Left lobe of liver (tissue), 2 donors: Measurements from ENCODE around the gene CCDC138. TPM values are rescaled to one million over a fixed set of nuclear protein-coding genes. Genes with fewer than 3 reads are reported as not detected.

Experiments
- ATAC-seq: fragments of 200-7000 bp; cut with Tn5 transposase; one replicate; pipeline ENCODE4 v1.9.1; 2020; ENCODE audit warnings: mild to moderate bottlenecking, moderate library complexity
- DNase-seq: peaks from one replicate; pipeline ENCODE4 v3.0.0-alpha.2; 2020; ENCODE audit warnings: low spot score
- total RNA-seq: library from RNA; stranded (reverse); gene quantifications from one replicate; pipeline ENCODE4 v1.2.1, GENCODE V29; 2021
- donor health status: DM: no; HTN: no; CAD: no; lungs with moderate emphysema.
- donor health status: DM: no; HTN: yes; CAD: no.

Gene CCDC138
- total RNA-seq, 1 donor from 2014 or later: 3.1 TPM

DNA sequence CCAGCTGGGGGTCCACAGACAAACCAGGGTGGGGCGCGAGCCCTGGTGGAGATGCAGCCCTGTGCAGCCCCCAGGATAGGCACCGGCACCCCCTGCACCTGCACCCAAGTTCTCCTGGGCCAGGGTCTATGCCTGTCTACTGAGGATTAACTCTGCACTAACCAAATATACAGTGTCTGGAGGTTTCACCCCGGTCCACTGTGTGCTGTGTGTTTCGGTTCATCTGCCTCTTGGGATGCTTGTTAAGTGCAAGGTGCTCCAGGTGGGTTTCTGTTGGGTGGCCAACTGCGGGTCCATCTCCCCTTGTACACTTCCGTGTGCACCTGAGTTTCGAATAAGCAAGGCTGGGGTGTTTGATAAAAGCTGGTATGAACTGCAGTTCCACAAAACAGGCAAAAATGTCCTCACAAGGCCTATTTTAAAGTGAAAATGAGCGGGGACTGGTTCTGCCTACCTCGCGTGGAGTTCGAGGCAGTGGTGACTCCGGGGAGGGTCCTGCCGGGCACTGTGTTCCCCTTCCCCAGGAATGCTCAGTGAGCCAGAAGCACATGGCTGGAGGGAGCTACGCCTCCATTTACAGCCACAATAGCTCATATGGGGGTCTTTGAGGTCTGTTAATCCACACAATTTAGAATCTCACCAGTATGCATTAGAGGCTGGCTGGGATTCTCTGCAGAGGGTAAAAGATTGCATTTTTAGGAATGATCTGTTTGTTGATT lies 131.7 kb downstream of the CCDC138 start:
- no peak for DNase-seq
- no peak for ATAC-seq

- no peak for DNase-seq
- no peak for ATAC-seq
Observed at GRCh38 chr2:108918941-108919341, 132.4 kb downstream of the CCDC138 start.

- DNase-seq (no peak), ATAC-seq (no peak)
Observed at GRCh38 chr2:108919571-108920373, 133.2 kb downstream of the CCDC138 start.

DNA sequence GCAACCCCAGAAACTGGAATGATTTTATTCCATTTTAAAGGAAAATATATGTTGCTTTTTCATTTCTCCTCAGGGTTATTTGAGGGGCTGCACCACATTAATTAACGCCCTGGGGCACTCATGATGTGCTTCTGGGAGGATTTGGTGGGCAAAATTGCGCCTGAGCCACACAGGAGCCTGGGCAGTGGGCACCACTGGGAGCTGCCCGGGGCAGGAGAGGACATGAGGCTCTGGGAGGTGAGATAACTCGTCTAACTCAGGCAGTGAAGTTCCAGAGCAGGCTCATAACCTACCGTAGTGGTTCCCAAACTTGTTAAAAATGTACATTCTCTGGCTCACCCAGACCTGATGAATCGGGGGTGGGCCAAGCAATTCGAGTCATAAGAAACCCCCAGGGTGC lies 134.1 kb downstream of the CCDC138 start:
- no peak for ATAC-seq
- no peak for DNase-seq

DNA sequence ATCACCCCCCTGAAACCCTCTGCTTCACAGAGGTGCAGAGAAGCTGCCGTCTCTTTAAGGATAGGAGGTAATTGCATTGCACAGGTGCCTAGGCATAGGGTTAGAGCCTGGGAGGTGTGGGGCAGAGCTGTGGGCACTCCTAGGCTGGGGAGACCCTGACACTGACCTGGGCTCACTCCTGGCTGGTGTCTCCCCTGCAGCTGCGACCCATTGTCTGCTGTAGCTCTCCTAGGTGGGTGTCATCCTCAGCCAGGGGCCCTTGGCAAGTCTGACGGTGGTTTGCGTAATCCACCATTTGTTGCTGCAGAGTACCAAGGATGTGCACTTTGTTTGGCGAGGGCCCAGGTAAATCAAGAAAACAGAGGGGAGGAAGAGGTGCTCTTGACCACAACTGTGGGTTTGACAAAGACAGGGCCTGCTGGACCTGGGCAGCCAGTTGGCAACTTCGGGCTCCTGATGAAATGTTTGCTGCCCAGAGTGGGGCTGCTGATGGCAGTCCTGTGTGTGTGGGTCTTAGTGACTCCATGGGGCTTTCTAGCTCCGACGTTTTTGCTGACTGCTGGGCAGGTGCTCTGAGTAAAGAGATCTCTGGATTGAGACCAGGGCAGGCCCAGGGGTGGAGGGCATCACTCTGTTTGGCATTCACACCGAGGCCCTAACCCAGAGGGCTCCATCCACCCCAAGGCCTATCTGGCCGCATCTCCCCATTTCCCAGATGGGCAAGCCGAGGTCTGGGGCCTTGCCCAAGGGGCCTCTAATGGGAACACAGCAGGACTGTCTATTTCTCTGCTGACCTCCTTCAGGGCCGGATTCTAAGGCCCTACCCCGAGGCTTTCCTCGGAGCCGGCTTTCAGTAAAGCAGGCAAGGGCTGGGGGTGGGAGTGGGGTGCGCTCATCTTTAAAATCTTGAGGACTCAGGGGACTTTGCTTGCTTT lies 134.8 kb downstream of the CCDC138 start:
- DNase-seq (no peak), ATAC-seq (no peak)

- ATAC-seq (no peak), DNase-seq (no peak)
Observed at GRCh38 chr2:108922141-108922915, 135.8 kb downstream of the CCDC138 start.

GRCh38 chr2:108923019-108923700 lies 136.6 kb downstream of the CCDC138 start:
- no peak for DNase-seq
- no peak for ATAC-seq

DNA sequence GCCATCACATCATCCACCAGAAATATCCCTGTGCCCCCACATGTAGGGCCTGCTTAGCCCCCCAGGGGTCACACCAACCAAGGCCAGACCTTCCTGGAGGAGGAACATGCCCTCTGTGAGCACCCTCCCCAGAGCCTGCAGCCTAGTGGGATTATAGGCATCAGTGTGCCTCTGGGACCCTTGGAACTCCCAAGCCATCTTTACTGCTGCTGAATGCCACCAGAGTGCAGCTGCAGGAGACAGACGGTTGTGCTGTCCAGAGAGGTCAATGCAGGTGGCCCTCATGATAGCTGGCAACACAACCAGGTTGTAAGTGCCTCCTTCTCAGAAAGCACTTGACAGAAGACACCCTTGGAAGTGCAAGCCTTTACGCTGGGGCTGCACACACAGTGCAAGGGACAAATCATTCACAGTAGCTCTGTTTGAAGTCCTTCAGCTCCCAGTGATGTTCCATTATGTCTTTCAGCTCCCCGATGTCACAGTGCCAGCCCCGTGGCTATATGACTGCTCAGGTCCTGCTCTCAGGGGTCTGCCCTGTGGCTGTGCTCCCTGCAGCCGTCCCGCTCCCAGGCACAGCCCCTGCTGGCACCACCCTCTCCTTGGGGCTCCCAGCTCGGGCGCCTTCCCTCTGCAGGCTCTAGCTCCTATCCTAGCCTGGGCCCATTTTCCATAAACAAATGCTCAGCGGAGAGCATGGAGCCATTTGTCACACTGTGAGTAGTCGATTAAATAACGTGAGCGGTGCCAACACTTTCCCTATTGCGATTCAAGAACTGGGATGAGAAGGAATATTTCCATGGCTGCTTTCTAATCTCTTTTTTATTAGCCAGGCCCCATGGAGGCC lies 137.4 kb downstream of the CCDC138 start:
- ATAC-seq (no peak), DNase-seq (no peak)

DNA sequence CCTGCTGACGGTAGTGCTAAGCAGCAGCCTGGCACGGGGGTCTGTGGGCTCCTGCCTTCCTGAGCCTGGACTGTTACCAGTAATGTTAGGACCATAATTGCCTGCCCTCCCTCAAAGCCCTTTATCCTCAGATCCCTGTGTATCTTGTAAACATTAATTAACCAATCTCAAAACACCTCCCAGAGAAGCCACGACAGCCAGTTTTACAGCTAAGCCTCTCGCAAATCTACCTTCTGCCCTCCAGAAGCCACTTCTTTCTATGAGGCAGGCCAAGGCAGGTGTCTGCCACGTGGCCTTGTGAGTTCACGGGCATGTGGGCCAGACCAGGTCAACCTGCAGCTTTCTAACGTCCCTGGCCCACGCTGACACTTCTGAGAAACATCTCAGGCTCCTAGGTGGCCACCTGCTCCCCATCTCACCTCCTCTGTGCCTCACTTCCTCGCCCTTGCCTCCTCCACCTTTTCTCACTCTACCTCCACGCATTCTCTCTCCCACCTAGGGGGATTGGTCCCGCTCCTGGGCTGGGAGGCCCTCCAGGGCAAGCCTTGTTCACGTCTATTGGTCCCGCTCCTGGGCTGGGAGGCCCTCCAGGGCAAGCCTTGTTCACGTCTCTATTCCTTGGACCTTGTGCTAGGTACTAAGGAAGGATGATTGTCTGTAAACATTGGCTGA lies 138.1 kb downstream of the CCDC138 start:
- DNase-seq (peak; percentile 72), ATAC-seq (peak; percentile 62)

DNA sequence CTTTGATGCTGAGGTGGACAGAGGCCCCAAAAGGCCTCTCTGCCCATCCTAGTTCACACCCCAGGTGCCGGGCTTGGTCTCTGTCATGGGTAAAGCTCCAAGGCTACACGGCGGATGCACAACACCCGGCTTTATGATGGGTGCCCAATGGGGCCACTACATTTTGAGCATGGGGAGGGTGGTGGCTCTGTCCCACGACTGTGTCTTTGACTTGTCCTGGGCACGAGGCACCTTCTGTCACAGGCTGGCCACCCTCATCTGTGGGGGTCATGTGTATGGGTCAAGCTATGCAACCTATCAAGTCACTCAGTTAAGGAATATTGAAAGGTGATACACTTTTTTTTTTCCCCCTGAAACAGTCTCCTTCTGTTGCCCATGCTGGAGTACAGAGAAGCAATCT lies 138.7 kb downstream of the CCDC138 start:
- DNase-seq: no peak
- ATAC-seq: no peak

DNA sequence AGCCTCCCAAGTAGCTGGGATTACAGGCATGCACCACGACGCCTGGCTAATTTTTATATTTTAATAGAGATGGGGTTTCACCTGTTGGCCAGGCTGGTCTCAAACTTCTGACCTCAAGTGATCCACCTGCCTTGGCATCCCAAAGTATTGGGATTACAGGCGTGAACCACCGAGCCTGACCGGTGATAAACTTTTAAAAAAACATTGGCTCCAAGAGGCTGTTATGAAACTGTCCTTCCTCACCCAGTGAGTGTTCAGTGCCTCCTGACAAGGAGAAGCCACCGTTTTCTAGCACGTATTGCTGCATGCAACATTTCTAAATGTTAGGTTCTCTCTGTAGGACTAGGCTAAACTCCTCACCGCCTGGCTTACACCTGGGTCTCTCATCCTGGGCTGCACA lies 139.2 kb downstream of the CCDC138 start:
- no peak for DNase-seq
- peak; percentile 74 for ATAC-seq

Other genes with a start within 250 kb of the CCDC138 start
- 37.7 TPM for gene RANBP2, start 67.3 kb upstream of the CCDC138 start, total RNA-seq
- gene EDAR, start 202.4 kb downstream of the CCDC138 start, total RNA-seq: 1.8 TPM